NK-92 (cell line): ENCODE data around the gene IL15RA.
"Not testable (repeated sequence)": the region's sequence is repeated elsewhere in the genome, so short reads cannot be mapped to it uniquely, and the experiment has no call there.

Experiments used
- DNase-seq: peaks from one replicate; lab custom pipeline; 2025; ENCODE audit not compliant: unreplicated experiment; lab: John Stamatoyannopoulos, UW

The IL15RA gene

DNA sequence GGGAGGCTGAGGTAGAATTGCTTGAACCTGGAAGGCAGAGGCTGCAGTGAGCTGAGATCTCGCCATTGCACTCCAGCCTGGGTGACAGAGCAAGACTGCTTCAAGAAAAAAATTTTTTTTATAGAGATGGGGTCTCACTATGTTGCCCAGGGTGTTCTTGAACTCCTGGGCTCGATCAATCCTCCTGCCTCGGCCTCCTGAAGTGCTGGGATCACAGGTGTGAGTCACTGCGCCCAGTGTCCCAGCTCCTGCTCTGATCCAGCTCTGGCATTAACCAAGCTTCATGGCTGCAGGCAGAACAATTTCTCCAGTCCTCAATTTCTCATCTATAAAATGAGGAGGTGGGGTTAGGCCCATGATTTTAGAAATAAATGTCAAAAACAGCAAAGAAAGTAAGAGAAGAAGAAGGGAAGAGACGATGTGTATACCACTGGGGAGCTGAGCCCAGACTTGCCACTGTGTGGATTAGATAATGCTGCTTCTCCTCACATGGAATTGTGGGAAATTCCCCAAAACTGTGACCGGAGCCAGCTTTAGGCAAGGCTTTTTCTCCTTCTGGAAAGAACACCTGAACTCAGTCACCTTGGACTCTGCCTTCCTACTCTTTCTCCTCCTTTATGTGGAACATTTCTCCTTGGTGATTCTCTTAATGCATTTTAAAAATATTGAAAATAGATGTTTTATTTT, 25.5 kb downstream of the IL15RA start:
- no peak for DNase-seq

GRCh38 chr10:5951167-5951711, 26.1 kb downstream of the IL15RA start:
- no peak for DNase-seq

DNA sequence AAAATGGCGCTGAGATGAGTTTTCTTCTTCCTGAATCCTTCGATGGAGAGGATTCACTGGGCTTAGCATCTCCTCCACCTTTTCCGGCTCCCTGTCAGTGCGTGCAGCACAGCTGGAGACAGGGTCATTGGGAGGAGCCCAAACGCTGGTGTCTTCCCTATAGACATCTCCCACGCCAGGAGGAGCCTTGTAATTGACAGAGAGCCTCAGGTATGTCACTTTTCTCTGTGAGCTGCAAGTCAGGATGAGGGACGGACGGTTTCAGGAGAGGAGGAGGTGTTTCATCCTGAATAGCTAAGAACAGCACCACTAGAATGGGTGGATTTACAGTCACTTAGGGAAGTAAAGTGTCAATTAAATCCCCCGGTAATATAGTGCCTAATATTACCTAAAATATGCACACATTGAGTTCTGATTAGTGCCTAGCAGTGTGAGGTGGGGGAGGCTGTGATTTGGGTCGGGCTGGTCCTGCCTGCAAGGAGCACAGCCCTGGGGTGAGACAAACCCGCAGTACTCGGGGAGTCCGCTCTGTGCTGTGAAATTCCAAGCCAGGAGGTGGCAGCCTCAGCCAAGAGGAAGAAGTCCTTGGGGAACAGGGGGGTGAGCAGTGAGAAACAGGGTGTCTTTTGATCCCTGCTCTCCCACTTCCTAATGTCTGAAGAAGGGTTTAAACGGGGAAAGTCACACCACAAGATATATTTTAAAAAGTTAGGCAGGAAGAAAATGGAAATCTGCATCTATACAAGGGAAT, 28.2 kb downstream of the IL15RA start:
- DNase-seq = no peak

DNA sequence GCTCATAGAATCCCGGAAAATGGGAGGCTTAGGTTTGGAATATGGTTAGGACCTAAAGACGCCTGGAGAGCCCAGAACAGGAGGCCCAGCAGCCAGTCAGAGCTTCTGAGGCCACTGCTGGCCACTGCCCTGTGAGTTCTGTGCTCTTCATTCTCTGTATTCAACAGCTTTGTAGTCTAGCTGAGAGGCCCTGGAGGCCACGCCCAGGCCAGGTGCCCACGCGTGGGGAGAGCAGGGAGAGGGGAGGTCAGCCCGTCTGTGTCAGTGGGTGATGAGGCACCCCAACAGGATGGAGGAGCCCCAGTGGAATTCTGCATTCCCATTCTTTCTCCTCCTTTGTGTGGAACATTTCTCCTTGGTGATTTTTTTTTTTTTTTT, 29.1 kb downstream of the IL15RA start:
- no peak for DNase-seq

- no peak for DNase-seq
Observed at GRCh38 chr10:5947471-5948207, 29.7 kb downstream of the IL15RA start.

- no peak for DNase-seq
Observed at GRCh38 chr10:5946786-5947185, 30.6 kb downstream of the IL15RA start.

- not testable (repeated sequence) for DNase-seq
Observed at GRCh38 chr10:5946419-5946775, 30.9 kb downstream of the IL15RA start.

DNA sequence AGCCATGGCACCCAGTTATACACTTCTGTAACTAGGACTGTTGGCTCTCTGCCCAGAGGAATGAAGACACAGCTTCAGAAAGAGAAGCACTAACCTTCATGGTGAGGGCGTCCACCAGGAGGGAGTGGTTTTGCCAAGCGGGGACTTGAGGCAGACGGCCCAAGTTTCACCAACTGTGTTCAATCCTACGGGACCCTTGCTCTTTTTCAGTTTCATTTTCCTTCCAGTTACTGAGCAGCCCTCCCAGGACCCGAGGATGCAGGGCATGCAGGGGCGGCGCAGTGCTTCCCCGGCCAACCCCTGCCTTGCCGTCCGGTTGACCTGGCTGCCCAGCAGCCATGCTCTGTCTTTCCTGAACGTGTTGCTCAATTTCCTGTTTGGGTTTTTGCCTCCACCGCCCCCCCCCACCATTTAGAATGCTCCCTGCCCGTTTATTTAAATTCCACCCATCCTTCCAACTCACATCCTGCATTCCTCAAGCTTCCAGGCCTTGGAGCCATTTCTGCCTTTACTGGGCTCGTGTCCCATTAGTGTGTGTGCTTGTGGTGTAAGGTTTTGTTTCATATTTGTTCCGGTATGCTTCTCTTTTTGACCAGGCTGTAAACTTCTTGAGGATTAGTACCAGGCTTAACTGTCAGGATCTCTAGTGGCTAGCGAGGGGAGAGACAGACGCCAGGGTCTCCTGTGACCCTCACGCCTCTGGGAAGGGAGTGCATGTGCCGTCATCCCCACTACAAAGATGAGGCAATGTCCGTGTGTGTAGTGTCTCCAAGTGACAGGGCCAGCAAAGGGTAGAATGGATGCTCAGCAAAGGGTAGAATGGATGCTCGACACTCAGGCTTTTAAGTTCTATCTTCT, 31.6 kb downstream of the IL15RA start:
- DNase-seq = no peak

GRCh38 chr10:5945190-5945509, 32.2 kb downstream of the IL15RA start:
- no peak for DNase-seq

DNA sequence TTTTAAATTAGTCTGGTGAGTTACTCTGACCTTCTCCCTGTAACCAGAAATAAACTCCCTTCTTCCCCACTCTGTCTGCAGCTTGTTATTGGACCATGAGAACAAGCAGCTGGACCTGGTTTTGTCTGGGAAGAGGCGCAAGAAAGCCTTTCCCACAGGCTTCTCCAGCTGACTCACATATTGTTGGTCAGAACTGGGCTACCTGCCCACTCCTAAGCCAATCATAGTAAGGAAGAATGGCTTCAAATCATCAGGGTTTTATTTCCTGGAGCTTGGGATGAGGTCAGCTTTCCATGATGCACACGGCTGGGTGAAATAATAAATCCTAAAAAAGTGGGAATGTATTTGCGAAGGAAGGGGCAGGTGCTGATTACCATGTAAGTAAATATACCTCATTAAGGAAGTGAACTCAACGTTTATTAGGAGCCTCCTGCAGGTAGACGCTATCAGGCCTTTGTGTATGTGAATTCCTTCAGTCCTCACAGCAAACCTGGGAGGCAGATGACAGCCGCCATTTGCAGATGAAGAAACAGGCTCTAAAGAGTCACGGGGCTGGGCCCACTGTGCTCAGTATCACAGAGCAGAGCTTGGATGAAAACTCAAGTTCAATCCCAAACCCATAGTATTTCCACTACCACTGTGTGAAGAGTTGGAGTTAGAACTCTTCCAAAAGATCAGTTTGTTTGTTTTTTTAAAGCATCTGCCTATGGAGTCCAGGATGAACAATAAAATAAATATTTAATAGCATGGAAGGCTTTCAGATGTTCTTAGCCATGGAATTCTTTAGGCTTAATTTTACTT, 32.8 kb downstream of the IL15RA start:
- DNase-seq = no peak

GRCh38 chr10:5943536-5943935, 33.8 kb downstream of the IL15RA start:
- no peak for DNase-seq

DNA sequence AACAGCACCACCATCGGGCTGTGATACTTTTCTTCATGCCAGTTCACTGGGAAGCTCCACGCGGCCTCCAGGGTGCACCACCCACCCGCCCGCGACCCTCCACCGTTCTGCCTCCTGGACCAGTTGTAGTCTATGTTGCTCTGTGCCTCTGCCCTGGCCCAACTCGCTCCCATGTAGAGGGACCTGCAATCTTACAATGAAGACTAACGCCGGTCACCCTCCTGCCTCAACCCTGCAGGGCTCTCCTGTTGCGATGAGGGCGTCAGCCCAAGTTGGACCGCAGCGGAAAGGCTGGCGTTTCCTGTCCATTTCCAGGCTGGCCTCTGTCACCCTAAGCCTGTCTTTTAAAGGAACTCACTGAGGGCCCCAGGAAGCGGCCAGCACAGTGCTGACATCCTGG, 34.9 kb downstream of the IL15RA start:
- DNase-seq = no peak

GRCh38 chr10:5942001-5942400, 35.3 kb downstream of the IL15RA start:
- no peak for DNase-seq

GRCh38 chr10:5941579-5941978, 35.8 kb downstream of the IL15RA start:
- DNase-seq = no peak

- DNase-seq = no peak
Observed at GRCh38 chr10:5940807-5941218, 36.5 kb downstream of the IL15RA start.

GRCh38 chr10:5938291-5938690, 39.1 kb downstream of the IL15RA start:
- no peak for DNase-seq

GRCh38 chr10:5937016-5937415, 40.3 kb downstream of the IL15RA start:
- DNase-seq = no peak

DNA sequence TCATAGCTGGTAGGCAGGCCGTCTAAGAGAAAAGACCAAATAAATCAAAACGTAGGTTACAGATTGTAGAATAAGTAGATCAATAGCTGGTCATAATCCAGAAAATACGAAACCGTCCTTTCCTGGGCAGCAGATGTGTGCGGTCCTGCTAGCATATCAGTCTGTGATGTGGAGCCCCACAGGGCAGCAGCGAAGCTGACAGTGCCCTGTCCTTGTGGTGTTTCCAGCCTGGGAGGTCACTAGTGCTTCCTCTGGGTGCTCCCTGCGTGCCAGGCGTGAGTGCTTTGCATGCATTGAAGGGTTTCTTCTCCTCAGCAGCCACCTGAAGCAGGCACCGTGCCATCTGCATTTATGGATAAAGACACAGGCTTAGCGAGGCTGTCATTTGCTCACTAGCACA, 41.7 kb downstream of the IL15RA start:
- DNase-seq = no peak

DNA sequence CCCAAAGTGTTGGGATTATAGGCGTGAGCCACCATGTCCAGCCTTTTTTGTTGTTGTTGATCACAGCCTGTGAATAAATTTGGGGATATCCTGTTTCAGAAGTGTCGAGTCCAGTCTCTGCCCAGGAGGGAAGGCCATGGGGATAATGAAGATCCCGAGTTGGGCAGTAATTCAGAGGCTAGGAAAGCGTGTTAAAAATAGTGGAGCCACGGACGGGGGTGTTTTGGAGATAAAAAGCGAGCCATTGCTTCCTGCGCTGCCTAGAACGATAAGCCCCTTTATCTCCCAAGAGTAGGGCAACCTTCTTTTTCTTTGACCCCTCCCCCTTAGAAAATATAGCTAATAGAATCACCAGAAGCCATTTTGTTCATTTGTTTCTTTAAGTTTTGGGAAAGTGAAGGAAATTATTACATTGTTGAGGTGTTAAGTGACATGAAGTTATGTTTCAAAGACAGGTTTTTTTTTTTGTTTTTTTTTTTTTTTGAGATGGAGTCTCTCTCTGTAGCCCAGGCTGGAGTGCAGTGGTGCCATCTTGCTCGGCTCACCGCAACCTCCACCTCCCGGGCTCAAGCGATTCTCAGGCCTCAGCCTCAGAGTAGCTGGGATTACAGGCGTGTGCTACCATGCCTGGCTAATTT, 43.3 kb downstream of the IL15RA start:
- no peak for DNase-seq

DNA sequence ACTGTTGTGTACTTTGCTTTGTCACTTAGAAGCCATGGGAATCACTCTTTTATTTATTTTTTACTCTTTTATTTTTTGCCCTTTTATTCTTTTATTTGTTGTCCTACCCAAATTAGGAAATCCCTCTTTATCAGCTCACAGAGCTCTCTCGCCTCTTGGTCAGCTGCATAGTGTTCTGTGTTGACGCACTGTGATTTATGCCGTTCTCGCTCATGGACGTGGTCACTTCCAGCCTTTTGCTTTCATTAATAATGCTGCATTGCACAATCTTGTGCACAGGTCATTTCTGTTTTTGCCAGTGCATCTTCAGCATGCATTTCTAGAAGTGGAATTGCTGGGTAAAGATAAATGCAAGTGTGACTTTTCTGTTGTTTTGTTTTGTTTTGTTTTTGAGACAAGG, 45.0 kb downstream of the IL15RA start:
- no peak for DNase-seq
